GM12873 (cell line): ENCODE data around the gene FRK.

Experiments
- CTCF ChIP-seq: IDR thresholded peaks from 2 replicates; pipeline ENCODE4 v1.5.1; 2012; ENCODE audit warnings: low read depth, mild to moderate bottlenecking, moderate library complexity, low read length, control low read depth; ENCODE audit not compliant: insufficient read depth; ENCODE audit errors: missing control alignments

FRK gene

GRCh38 chr6:115958958-115959357 is 101.7 kb downstream of the FRK start:
- no peak for TF ChIP-seq CTCF

- no peak for TF ChIP-seq CTCF
Measured at GRCh38 chr6:115954740-115955139, 106.0 kb downstream of the FRK start.

- TF ChIP-seq CTCF: no peak
Measured at GRCh38 chr6:115948751-115949150, 111.9 kb downstream of the FRK start.

GRCh38 chr6:115947966-115948541 is 112.6 kb downstream of the FRK start:
- TF ChIP-seq CTCF: no peak

- no peak for TF ChIP-seq CTCF
Measured at GRCh38 chr6:115945812-115946211, 114.9 kb downstream of the FRK start.

- no peak for TF ChIP-seq CTCF
Measured at GRCh38 chr6:115945306-115945705, 115.4 kb downstream of the FRK start.

- no peak for TF ChIP-seq CTCF
Measured at GRCh38 chr6:115935361-115935760, 125.3 kb downstream of the FRK start.
